GM21723 (cell line): ENCODE data around the gene ITPK1.

ENCODE experiments used
- ATAC-seq: cut with Tn5 transposase; IDR thresholded peaks from one replicate; pipeline ENCODE4 v1.9.1; 2021; ENCODE audit warnings: mild to moderate bottlenecking, moderate library complexity; ENCODE audit not compliant: unreplicated experiment

Gene ITPK1

DNA sequence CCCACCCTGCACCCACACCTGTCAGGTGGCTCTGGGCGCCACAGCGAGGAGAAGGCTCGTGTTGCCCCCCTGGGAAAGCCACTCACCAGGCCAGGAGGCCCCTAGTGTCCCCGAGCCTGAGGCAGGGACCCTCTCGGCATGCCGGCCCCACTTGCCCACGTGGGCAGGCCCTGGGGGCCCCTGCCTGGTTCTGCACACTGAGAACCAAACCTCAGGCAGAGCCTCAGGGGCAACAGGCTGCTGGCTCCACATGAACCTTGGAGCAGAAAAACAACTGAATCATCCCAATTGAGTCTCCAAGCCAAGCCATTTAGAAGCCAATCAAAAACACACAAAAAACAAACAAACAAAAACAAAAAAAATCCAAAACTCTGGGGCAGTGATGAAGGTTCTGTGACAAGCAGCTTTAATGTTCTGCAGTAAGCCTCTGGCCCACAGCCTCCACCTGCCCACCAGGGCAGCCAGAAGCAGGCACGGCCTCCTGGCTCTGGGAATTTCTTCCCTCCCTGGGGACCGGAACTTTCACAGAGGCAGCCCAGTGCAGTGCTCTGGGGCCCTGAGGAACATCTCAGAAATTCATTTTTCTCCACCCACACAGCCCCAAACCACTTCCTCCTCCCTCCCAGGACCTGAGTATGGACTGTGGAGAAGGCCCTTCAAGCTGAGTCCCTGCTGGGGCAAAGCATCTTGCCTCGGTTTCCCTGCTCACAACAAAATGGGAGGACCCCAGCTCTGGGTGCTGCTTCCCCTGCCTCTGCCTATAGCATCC, 102.6 kb downstream of the ITPK1 start:
- ATAC-seq: no peak

DNA sequence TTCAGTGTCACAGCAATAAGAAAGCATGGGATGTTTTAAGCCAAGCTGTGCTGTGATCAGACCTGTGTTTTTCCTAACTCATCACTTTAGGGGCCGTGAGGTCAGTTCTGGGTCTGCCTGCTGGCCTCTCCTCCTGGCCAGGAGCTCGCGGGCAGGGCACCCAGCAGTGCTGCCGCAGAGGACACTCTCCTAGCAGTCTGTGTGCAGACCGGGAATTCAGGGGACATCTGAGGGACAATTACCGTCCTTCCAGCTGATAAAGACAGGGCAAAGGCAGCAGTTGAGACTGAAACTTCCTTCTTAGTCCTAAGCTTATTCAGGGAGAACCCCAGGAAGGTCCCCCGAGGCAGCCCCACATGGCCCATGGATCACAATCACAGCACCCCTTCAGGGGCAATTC, 103.2 kb downstream of the ITPK1 start:
- ATAC-seq: no peak

DNA sequence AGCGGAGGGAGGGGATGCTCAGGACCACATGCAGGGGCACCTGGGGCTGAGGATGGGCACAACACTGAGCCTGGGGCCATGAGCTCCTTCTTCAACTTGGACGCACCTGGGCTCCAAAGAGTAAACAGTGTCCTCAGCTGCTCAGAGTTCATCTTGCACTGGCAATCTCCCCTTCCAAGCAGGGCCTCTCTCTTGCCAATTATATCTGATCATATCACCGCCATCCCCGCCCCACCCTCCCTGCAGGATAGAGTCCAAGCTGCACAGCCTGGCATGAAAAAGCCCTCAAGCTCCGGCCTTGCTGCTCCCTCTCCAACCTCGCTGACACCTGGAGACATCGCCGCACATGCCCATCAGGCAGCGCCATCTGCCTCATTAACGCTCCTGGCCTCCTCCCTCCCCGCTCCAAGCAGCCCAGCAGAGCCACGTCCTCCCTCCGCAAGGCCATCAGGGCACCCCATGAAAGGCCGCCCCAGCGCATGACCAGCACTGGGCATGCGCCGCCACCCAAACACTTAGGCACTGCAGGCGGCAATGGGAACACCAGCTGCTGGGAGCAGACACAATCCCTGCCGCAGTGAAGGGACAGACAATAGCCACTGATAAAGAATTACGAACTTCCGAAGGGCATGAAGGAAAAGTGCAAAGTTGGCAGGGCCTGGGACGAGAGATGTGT, 103.9 kb downstream of the ITPK1 start:
- ATAC-seq: no peak

DNA sequence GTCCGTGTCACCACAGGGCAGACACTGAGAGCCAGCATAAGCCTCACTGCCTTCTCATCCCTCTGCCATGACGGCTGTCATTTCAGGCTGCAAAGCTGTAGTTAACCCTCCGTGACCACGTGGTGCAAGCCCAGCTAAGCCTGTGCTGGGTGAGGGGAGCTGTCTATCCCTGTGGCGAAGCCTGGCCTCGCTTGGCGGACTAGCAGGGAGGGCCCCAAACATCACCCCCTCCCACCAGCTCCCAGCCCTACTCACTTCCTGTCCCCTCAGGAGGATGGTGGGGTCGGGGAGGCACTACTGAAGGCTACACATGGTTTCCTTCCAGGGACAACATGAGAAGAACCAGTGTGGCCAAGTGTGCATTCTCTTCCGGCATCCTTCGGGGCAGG, 104.6 kb downstream of the ITPK1 start:
- ATAC-seq: no peak

DNA sequence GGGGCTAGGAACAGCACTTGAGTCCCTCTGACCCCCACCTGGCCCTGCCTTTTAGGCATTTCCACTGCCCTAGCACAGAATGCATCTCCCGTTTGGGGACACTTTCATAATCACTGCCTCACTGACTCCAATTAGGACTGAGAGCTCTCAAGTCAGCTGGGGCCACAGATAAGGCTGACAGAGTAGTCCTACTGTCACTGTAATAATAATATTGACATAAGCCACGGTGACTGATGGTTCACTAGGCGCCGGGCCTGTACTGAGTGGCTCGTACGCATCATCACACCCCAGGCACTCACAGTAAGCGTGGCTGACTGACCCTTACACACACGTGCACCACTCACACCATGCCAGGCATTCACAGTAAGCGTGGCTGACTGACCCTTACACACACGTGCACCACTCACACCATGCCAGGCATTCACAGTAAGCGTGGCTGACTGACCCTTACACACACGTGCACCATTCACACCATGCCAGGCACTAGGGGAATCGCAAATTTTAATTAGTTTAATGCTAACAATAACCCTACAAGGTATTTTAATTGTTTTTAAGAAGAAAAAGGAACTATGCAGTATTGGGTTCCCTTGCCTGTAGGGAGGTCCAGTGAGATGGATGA, 105.1 kb downstream of the ITPK1 start:
- ATAC-seq: no peak

DNA sequence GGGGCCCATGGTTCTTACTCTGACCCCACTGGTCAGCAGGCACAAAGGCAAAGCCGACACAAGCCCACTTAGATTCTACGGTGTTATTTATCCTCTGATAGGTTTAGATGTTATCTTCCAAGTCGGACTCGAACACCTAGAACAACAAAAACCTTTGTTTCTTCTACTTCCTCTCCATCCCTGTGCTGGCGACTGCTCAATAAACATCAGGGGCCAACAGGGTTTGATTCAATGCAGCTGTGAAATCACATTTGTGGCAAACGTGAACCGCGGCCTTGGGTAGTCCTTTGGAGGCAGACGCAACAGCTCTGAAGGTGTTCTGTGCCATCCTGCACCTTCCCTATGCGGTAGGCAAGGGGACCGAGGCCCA, 105.6 kb downstream of the ITPK1 start:
- ATAC-seq: no peak

DNA sequence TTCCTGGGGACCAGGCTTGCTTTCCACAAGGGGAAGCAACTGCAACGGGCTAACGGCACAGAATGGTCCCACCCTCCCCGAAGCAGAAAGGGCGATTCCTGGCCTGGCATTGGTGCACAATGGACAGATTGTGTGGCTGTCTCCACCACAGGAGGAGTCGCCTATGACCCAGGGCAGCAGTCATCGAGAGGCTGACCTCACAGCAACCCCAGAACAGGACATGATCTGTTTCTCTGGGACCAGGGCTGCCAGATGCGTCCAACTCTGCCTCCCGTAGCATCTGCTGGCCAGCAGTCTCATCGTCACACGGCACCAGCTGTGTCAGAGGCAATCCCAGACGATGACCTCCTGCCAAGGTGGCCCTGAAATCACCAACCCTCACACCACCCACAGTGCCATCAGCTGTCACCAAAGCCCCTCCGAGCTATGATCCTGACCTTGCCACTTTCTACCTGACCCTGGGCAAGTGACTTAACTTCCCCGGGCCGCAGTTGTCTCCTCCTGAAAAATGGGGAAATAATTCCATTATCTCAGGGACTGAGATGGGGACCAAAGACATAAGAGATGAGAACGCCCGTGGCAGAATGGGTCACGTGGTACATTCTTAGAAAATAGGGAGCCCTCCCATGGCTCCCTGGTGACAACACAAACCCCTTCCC, 106.1 kb downstream of the ITPK1 start:
- no peak for ATAC-seq

DNA sequence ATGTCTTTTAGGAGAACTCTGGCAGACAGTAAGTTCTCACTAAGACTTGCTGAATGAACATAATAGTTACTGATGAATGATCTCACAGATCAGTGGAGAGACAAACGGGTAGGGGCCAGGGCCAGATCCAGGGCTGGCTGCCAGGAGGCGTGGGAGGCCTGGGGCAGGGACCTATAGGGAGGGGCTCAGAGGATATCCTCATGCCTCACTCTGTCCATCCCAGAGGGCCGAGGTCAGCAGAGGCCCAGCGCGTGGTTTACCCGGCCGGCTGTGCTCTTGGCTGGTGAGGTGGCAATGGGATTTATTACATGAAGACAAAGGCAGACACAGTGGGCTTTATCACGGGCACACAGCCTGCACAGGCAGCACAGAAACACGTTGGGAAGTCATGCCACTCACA, 107.3 kb downstream of the ITPK1 start:
- no peak for ATAC-seq

DNA sequence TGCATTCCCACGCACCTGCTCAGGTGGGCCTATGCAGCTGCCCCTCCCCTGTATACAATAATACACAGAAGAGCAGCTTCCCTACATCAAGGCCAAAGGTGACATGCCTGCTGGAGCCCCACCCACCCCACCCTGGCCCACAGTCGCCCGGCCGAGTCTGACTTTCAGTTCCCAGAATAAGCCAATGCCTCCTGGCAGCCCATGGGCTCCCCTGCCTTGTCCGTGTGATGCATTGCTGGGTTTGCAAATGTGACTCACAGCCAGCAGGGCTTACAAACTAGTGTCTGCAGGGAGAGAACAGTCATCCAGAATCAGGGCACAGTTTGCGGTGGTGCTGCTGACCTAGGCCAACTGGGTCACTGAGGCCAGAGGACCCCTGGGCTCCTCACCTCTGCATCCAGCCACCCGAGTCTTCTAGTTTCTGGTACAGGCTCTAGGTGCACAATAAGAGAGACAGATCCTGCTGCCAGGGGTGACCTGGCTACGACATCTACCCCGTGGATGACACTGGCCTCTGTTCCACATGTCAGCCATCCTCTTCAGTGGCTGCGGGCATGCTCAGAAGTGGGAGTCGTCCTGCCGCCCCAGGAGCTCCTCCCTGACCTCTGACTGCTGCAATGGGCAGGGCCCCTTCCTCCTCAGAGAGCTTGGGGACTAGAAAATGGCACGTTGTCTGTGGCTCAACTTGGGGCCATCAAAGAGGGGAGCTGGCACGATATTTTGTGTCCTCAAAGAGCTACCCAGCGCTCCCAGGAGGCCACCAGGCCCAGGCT, 108.3 kb downstream of the ITPK1 start:
- ATAC-seq: peak; percentile 55

DNA sequence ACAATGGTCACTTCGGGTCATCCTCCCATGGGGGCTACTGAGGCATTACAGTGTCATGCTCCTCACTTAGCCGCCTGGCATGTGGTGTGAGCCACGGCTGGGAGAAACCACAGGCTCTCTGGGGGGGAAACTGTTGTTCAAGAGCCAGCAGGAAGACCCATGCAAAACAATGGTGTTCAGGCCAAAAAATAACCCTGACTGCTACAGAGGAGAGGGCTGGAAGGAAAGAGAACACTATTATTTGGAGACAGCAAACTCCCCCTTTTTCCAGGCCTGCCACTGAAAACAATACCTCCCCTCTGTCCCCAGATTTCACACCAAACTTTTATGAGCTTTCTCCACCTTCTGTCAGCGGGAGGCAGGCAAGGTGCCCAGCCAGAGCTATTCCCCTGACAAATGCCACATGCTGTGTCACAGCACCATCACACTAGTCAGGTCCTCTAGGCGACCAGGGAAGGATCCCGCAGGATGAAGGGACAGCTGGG, 109.1 kb downstream of the ITPK1 start:
- no peak for ATAC-seq

DNA sequence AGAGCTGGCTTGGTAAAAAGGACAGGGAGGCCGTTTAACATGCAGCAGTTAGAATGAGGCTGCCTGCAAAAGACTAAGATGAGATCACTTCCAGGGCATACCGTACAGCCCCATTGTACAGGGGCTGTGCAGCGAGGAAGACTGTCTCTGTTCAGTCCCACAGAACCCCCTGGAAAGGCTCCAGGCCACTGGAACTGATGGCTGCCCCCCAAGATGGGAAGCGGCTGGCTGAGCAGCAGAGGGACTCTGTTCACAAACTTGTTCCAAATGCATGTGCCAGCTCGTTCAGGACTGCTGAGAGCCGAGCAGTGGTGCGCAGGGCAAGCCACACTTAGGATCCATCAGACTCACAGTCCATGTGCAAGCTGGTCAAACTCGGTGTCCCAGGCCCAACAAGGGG, 109.9 kb downstream of the ITPK1 start:
- ATAC-seq: no peak

DNA sequence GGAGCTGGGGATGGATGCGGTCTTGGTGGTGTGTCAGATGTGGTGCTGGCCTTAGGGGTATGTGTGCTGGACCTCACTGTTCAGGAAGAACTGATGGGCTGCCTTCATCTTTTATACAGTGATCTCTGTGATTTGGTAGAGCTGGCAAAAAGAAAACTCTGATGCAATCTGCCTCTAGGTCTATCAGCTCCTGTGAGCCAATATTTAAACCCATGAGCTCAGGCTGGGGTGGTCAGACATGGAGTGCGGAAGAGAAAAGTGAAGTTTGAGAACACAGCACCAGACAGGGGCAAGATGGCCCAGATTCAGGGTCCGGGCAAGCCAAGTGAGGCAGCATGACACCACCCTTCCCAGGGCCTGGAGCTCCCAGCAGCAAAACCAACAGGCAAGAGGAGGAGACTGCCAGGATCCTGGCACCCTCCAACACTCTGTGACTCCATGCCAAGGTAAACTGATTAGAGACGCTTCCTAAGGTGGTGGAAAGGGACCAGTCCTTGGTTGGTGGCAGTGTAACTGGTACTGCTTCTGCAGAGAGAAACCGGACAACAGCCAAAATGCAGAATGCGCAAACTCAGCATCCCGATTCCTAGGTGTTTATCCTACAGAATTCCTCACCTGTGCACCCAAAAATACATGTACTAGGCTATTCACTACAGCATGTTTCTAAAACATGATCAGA, 110.5 kb downstream of the ITPK1 start:
- ATAC-seq: no peak

DNA sequence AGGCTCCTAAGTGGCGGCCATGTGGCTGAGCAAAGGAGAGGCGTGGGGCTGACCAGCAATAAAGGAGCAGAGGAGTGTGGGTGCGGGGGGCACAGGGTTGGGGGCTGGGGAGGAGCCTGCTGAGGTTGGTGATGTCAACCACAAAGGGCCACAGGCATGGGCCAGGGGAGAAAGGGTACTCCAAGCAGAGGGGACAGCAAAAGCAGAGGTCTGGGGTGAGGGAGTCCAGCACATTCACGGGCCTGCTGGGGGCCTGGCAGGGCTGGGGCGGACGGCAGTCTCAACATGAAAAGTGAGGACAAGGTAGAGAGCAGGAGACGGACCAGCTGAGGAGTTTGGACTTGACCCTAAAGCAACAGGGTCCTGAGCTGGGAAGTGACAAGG, 111.0 kb downstream of the ITPK1 start:
- ATAC-seq: no peak

DNA sequence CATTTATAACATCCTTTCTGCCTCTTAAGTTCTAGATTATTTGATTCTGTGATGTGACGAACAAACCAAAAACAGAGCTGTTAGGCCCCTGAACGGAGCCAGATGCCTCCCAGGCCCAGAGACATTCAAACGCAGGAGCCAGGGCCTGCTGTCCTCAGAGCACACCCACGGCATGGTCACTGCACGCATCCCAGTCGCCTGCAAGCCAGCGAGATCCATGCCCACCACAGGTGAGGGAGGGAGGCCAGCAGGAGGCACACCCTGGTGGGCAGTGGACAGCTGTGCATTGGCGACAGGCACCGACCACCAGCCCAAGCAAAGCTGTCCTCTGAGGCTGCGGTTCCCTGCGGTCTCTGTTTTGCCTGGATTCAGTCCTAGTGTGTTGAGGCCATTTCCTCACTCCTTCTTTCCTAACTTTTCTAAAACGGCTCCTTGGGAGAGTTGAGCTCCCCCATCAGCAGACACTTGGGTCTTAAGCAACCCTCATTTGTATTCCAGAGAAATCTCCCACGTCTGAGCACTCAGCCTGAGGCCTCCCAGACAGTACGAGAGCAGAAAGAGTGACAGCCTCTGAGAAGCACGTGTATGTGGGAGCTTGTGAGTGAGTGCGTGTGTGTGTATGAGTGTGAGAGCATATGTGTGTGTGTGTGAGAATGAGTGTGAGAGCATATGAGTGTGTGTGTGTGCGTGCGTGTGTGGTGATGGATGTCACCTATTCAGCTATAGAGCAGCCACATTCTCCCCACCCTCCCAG, 111.6 kb downstream of the ITPK1 start:
- no peak for ATAC-seq

DNA sequence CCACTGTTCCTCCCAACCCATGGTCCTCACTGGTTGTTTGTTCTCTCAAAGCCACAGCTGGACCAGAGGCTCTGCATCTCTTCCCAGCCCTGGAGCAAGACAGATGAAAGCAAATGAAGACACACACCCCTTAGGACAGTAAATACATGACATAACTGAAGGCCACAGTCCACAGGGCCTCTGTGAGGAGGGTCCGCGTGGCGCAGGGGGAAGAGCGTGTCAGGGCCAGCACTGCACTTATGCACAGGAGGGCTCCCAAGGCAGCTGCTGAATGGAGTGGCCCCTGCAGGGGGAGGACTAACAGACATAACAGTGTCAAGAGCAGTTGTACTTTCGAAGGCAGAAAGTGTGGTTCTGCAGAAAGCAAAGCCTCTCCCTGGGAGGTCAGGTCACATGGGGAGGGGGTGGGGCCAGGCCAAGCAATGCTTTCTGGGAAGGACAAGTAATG, 112.8 kb downstream of the ITPK1 start:
- no peak for ATAC-seq

DNA sequence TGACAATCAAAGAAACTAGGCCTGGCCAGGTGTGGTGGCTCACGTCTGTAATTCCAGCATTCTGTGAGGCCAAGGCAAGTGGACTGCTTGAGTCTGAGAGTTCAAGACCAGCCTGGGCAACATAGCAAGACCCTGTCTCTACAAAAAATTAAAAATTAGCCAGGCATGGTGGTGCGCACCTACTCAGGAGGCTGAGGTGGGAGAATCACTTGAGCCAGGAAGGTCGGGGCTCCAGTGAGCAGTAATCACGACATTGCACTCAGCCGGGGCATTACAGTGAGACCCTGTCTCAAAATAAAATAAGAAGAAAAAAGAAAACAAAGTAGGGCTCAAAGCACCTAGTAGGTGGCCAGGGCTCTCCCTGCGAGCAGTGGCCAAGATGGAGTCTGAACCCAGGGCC, 113.7 kb downstream of the ITPK1 start:
- no peak for ATAC-seq

DNA sequence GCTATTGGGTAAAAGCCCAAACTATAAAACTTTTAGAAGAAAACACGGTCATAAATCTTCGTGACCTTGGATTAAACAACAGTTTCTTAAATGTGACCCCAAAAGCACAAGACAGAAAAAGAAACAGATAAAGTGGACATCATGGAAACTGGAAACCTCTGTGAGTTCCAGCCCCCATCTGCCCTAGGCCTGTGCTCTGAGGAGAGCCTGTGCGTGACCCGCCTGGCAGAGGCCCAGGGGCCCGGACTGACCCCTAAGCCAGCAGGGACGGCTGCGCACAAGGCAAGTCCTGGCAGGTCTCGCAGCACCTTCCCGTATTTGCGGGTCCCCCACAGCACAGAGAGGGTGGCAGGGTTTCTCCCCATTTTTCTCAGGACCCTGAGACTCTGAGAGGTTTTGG, 116.8 kb downstream of the ITPK1 start:
- ATAC-seq: no peak

DNA sequence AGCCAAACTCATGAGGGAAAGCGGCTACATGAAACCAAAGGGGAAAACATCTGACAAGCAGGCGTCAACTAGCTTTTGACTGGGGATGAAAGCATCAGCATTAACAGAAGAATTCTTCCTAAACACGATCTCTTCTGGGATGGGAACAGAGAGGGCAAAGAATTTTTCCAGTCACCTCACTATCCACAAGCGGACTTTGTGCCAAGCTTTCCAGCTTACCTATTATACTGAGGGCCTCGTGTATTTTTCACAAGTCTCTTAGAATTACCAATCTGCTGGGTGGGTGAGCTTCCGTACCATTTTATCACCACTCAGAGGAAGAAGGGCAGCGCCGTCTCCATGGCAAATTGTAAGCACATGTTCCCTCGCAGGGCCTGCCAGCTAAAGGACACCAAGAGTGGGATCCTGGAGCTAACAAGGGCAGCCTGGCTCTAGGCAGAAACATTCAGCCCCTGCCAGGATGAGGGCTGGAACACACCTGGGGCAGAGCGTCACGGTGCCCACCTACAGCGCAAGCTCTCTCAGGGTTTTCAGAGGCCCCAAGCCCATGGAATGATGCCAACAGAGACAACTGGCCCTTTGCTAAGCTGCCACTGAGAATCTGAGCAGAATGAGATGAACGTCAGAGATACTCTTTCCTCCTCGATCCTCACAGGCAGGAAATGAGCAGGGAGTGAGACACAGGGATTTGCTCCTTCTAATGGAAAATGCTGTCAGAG, 118.2 kb downstream of the ITPK1 start:
- no peak for ATAC-seq

DNA sequence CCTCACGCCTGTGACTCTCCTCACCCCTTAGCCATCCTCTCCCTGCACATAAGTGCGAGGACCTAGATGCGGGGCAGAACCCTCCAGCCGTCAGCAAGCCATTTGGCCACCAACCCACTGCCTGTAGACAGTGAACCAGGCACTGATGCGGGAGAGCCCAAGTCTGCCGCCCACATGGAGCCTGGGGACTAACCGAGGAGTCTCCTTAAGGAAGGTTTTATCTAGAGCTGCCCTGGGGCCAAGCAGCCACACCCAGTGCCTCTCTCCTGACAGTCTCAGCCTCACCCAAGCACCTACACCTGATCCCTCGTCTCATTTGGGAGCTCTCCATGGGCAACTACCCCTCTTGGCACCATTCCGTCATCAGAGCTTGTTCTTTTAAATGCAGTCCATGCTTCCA, 120.1 kb downstream of the ITPK1 start:
- ATAC-seq: no peak
